Colonic mucosa (tissue), 4 donors: ENCODE measurements around the gene TARS3. TPM values are rescaled to one million over a fixed set of nuclear protein-coding genes. Genes with fewer than 3 reads are reported as not detected.

Source experiments
- DNase-seq: peaks from one replicate; pipeline ENCODE4 v3.0.0-alpha.2; 2020
- H3K27ac ChIP-seq: fragments of 200-600 bp; one replicate; pipeline ENCODE4 v1.8.0; 2021
- H3K27me3 ChIP-seq: fragments of 200-600 bp; one replicate; pipeline ENCODE4 v1.8.0; 2021
- H3K36me3 ChIP-seq: fragments of 200-600 bp; one replicate; pipeline ENCODE4 v1.8.0; 2021
- H3K4me1 ChIP-seq: fragments of 200-600 bp; one replicate; pipeline ENCODE4 v1.8.0; 2021; ENCODE audit warnings: mild to moderate bottlenecking
- H3K4me3 ChIP-seq: fragments of 200-600 bp; one replicate; pipeline ENCODE4 v1.8.0; 2021
- H3K9ac ChIP-seq, 2 donors: one replicate each; pipeline ENCODE4 v1.7.0; 2013; ENCODE audit warnings: control low read depth in 2 of 2, low read depth in 2 of 2, low read length in 2 of 2
- H3K9me3 ChIP-seq: fragments of 200-600 bp; one replicate; pipeline ENCODE4 v1.8.0; 2021
- intact Hi-C: fragments of 100-400 bp; cut with DNase I; formaldehyde crosslinking; loops from one replicate; pipeline ENCODE4 v1.14.1; 2022
- total RNA-seq, 2 donors: library from RNA; stranded (reverse); fragmentation: NEBNext Ultra II Directional in 1 of 2; extraction: Animal tissue kit (Norgen Biotek cat#: 25700) in 1 of 2; gene quantifications; one replicate each; pipeline ENCODE4 v1.2.1, GENCODE V29; 2021
- TF ChIP-seq, protein P1 (sequence below): fragments of 200-600 bp; IDR thresholded peaks from one replicate; pipeline ENCODE4 v1.8.0; 2022; ENCODE audit warnings: antibody characterized with exemption, mild to moderate bottlenecking
- donor health status: healthy.
- donor health status: DM: no; HTN: no; CAD: no.
- donor health status: DM: no; HTN: no; CAD: no.

TARS3 gene
- total RNA-seq, 2 donors from 2014 or later: 8.7 to 8.8 TPM

DNA sequence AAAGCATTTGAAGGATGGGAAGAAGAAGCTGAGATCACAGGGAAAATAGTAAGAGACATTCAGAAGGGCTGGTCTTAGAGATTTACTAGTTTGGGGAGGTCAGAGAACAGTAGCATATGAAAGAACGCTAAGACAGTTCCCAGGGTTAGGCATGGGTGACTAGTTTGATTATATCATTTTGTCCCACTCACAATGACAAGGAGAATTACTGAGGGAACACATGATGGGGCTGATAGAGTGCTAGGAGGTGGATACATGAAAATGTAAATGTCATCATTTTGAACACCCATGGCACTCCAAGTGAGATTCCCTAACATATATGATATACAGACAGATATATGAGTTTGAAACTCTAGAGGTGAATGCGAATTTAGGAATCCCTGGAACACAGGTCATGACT, 9.3 kb upstream of the TARS3 start:
- Histone ChIP-seq H3K9me3 (no peaks in the 10 kb centered on the region), H3K4me1 (no peaks in the 10 kb centered on the region), H3K27me3 (no peaks in the 10 kb centered on the region), H3K36me3 (no peaks in the 10 kb centered on the region), H3K4me3 (no peak overlapping the region), H3K27ac (no peak overlapping the region), H3K9ac (no peak overlapping the region)
- TF ChIP-seq, protein P1, sequence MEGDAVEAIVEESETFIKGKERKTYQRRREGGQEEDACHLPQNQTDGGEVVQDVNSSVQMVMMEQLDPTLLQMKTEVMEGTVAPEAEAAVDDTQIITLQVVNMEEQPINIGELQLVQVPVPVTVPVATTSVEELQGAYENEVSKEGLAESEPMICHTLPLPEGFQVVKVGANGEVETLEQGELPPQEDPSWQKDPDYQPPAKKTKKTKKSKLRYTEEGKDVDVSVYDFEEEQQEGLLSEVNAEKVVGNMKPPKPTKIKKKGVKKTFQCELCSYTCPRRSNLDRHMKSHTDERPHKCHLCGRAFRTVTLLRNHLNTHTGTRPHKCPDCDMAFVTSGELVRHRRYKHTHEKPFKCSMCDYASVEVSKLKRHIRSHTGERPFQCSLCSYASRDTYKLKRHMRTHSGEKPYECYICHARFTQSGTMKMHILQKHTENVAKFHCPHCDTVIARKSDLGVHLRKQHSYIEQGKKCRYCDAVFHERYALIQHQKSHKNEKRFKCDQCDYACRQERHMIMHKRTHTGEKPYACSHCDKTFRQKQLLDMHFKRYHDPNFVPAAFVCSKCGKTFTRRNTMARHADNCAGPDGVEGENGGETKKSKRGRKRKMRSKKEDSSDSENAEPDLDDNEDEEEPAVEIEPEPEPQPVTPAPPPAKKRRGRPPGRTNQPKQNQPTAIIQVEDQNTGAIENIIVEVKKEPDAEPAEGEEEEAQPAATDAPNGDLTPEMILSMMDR: no peak
- intact Hi-C loops: no loop called here
- DNase-seq: no peak

DNA sequence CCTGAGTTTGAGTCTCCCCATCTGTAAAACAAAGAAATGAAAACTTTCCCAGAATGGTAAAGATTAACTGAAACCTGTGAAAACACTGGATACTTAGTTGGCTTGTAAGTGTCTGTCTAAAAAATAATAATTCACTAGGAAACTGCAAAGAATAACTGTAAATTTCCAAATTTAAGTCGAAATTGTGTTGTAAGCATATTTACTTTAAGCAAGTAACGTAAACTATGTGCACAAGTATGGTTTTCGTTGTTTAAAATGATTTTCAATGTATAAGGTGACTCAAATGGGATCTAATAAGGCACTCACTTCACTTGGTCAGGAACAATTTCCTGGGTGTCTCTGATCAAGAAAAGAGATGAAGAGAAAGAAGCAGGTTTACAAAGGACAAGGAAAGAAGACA, 8.5 kb upstream of the TARS3 start:
- Histone ChIP-seq H3K9me3 (no peaks in the 10 kb centered on the region), H3K9ac (no peak overlapping the region), H3K36me3 (no peaks in the 10 kb centered on the region), H3K27ac (no peak overlapping the region), H3K27me3 (no peaks in the 10 kb centered on the region), H3K4me1 (no peaks in the 10 kb centered on the region), H3K4me3 (no peak overlapping the region)
- TF ChIP-seq, protein P1: no peak
- DNase-seq: no peak
- intact Hi-C loops: no loop called here

DNA sequence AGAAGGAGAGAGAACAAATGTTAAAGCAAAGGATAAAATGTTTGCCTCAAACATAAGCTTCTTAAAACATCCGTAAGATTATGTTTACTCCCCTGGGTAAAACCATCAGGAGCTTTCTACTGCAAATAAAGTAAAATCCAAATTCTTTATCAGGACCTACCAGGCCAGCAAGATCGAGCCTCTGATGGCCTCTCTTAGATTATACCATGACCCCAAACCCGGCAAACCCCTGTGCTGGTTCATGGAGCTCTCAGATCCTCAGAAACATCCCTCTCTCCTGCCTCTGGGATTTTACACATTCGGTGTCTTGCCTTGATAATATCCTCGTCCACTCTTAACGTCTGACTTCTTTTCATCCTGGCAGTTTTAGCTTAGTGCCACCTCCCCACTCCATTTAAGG, 7.5 kb upstream of the TARS3 start:
- TF ChIP-seq, protein P1: no peak
- Histone ChIP-seq H3K4me3 (no peak overlapping the region), H3K4me1 (no peaks in the 10 kb centered on the region), H3K9ac (no peak overlapping the region), H3K36me3 (no peaks in the 10 kb centered on the region), H3K27ac (no peak overlapping the region), H3K9me3 (no peaks in the 10 kb centered on the region), H3K27me3 (no peaks in the 10 kb centered on the region)
- DNase-seq: no peak
- intact Hi-C loops: no loop called here

DNA sequence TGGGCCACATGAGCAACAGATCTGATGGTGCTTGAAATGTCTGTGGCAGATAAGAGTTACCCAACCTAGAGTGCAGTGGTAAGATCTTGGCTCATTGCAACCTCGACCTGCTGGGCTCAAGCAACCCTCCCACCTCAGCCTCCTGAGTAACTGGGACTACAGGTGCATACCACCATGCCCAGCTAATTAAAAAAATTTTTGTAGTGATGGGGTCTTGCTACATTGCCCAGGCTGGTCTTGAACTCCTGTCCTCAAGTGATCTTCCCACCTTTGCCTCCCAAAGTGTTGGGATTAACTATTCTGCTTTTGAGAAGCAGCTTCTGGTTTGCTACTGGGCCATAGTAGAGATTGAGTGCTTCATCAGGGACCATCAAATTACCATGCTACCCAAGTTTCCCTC, 2.9 kb upstream of the TARS3 start:
- DNase-seq: no peak
- intact Hi-C loops: no loop called here
- Histone ChIP-seq H3K9me3 (no peaks in the 10 kb centered on the region), H3K27me3 (no peaks in the 10 kb centered on the region), H3K27ac (no peak overlapping the region), H3K36me3 (no peaks in the 10 kb centered on the region), H3K9ac (no peak overlapping the region), H3K4me3 (no peak overlapping the region), H3K4me1 (no peaks in the 10 kb centered on the region)
- TF ChIP-seq, protein P1: no peak

DNA sequence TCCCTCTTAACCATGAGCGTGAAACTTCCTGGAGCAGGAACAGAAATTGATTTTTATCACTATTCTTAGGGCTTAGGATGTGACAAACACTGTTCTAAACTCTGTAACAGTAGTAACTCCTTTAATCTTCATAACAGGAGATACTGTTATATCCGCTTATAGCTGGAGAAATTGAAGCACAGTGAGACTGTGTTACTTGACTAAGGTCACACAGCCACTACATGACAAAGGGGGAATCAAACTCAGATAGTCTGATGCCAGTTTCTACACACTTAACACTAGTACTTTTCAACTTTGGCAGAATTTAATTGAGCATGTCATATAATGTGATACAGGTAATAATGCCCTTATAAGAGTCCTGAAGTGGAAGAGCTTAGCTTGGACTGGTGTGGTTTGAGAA, 800 bp upstream of the TARS3 start:
- H3K27ac ChIP-seq: no peak overlapping the region
- H3K36me3 ChIP-seq: no peaks in the 10 kb centered on the region
- no peak overlapping the region for H3K9ac ChIP-seq
- H3K4me1 ChIP-seq: no peaks in the 10 kb centered on the region
- intact Hi-C loops: no loop called here
- H3K4me3 ChIP-seq: no peak overlapping the region
- H3K9me3 ChIP-seq: no peaks in the 10 kb centered on the region
- no peak for DNase-seq
- TF ChIP-seq, protein P1: no peak
- no peaks in the 10 kb centered on the region for H3K27me3 ChIP-seq

DNA sequence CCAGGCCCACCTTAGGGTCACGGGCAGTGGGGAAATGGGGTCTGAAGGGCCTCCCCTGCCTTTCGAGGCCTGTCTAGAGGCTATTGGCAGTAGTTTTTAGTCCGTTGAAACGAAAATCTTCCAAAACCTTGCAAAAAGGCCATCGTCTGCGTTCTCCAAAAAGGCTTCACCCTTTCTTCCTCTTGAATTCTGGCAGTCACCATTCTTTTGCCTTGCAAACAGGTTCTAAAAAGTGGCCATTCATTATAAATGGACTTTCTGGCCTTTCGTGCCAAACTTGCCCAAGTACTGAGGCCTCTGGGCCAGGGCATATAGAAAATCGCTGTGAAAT, 367 bp upstream of the TARS3 start:
- Histone ChIP-seq H3K27ac (peak overlapping the region; percentile 96), H3K27me3 (no peaks in the 10 kb centered on the region)
- intact Hi-C loops: no loop called here

More for the DNA sequence above, 367 bp upstream of the TARS3 start:
- TF ChIP-seq, protein P1: no peak
- Histone ChIP-seq H3K9ac (no peak overlapping the region), H3K4me1 (no peaks in the 10 kb centered on the region), H3K4me3 (no peak overlapping the region), H3K9me3 (no peaks in the 10 kb centered on the region), H3K36me3 (no peaks in the 10 kb centered on the region)
- DNase-seq: no peak
